GM18870 (cell line): Measurements from ENCODE around the gene TLR2.

Experiments used
- ATAC-seq: cut with Tn5 transposase; IDR thresholded peaks from one replicate; pipeline ENCODE4 v1.9.1; 2021; ENCODE audit warnings: moderate library complexity; ENCODE audit not compliant: unreplicated experiment

TLR2 gene

DNA sequence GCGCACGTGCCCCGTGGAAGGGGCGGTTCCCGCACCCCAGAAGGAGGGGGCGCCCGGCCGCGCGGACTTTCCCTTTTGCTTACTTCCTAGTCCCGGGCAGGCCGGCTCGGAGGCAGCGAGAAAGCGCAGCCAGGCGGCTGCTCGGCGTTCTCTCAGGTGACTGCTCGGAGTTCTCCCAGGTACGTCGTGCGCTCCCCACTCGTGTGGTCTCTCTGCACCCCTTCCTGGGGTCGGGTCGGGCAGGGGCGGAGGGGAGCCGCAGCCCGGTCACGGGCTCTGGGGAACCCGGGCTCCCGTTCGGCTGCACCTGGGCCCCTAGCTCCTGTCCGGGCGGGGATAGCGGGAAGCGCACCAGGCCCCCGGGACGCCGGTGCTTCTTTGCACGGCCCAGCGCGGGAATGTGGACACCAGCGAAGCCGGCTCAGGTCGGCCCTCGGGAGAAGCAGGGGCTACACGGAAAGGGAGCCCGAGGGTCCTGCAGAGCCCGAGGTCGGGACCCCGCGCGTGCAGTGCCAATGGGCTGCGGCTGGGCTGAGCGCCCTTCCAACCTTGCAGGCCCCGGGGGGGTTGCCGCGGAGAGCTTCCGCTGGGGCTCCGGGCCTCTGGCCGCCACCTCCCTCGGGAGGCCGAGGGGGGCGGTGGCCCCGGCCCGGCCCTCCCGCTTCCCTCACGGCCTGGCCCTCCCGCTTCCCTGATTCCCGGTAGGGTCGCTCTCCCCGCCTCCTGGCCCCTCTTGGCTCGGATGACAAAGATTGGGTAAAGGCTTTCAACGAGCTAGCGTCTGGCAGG is at the start of gene TLR2:
TLR2 (plus strand) TSS at position 99 of the 789 bp plus-strand sequence. CDS start 18,628 bp downstream, outside the sequence.
- peak; percentile 76 for ATAC-seq

DNA sequence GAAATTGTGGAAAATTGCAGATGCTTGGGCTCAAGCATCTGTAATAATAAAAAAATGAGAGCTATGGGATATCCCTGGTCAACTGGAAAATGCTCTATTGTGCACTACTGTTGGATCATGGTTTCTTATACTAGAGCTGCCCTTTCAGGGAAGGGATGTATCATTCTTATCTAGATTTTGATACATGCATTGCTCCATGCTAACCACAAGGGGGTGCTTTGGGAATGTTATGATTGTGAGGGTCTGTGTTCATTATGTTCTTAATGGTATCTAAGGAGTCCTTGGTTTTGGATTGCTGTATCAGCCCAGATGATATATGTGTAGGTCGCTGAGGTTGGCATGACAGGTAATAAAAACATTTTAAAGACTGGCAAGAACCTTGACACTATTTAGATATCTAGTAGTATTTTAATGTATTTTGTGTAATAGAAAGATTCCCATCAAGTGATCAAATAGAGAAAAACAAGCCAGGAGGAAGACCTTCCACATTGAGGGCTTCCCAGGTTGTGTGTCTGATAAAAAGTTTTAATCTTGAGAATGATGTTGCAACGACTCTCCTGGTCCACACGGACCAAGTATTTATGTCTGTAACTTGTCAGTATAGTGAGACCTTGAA is 49.2 kb upstream of the TLR2 start:
- no peak for ATAC-seq

DNA sequence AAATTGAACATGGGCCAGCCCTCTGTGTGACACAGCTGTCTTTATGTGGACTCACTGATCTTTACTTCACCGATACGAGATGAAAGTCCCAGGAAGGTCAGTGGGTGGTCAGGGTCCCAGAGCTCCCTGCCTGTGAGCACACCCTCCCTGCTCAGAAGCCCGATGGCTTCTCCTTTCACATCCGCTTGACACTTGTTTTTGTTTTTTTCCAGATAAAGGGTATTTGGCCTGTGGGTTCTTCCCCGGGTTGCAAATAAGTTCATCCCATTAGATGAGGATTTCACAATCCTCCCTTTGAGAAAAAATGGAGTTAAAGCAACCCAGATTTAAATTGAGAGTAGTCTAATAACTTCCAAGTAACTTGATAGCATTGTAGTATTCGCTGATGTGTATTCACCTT is 48.2 kb upstream of the TLR2 start:
- ATAC-seq = no peak

DNA sequence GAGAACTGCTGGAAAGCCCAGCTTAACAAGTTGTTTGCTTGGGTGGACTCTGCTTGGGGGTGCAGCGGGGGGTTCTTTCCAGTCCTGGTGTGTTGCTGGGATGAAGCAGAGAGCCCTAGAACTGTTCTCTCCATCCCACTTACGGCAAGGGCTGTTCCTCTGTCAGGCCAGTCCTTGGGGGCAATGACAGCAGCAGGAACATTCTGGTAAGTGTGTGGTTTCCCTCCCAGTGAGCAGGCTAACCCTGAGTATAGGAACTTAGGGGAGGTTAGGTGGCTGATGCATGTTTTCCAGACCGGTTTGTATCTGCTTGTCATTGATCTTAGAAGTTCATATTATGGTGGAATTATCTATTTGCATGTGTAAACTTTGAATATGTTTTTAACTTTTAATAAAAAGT is 46.9 kb upstream of the TLR2 start:
- no peak for ATAC-seq

DNA sequence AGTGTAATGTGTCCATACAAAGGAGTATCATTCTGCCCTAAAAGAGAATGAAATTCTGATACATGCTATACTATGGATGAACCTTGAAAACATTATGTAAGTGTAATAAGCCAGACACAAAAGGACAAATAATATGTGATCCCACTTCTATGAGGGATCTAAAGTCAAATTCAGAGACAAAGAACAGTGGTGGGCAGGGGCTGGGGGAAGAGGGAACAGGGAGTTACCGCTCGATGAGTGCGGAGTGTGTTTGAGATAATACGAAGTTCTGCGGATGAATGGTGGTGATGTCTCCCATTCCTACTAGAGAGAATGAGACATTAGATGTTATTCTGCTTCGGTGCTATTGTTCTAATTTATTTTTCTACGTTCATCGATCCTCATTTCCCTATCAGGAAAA is 46.1 kb upstream of the TLR2 start:
- ATAC-seq = no peak

GRCh38 chr4:153638999-153639398 is 45.1 kb upstream of the TLR2 start:
- ATAC-seq = no peak

- no peak for ATAC-seq
Observed at GRCh38 chr4:153639833-153640802, 44.0 kb upstream of the TLR2 start.

DNA sequence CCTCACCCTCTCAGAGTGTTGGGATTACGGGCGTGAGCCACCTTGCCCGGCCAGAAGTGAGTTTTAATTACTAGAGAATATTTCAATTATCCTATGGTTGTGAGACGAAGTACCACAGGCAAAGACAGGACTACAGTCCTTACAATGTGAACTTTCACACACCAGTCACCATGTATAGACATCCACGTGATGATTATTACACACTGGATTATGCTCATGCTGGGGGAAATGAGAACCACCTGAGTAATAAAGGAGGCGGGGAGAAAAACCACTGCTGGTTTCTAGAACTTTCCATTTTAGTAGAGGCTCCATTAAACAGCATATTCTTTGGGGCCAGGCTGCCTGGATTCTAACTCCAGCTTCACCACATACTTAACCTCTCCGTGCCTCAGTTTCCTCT is 42.5 kb upstream of the TLR2 start:
- ATAC-seq = no peak

GRCh38 chr4:153643406-153644383 is 40.4 kb upstream of the TLR2 start:
- ATAC-seq = peak; percentile 89

DNA sequence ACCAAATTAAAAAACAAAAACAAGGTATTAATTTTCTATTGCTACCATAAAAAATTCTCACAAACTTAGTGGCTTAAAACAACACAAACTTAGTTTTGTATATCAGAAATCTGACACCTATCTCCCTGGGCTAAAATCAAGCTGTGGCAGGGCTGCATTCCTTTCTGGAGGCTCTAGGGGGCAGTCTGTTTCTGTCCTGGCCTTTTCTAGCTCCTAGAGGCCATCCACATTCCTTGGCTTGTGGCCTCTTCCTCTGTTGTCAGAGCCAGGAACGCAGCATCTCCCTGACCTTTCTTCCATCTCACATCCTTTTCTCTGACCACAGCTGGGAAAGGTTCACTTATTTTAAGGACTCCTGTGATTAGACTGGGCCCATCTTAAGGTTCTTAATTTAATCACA is 38.9 kb upstream of the TLR2 start:
- no peak for ATAC-seq

DNA sequence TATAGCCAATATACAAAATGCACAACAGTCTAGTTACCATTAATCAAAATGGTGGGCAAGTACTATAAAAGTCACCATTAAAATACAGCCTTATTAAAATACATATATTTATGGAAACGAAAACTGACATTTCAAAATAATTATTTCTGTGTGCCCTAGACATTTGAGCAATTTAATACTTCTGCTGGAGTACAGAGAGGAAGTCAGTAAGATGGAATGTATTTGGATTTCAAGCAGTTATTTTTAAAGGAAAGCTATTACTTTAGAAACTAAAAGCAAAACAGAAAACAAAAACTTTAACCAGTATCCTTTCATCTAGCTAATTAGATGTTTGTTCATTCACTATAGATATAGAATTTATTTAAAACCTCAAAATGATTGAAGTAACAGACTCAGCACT is 37.8 kb upstream of the TLR2 start:
- ATAC-seq = no peak

- ATAC-seq = no peak
Observed at GRCh38 chr4:153646978-153647377, 37.1 kb upstream of the TLR2 start.

DNA sequence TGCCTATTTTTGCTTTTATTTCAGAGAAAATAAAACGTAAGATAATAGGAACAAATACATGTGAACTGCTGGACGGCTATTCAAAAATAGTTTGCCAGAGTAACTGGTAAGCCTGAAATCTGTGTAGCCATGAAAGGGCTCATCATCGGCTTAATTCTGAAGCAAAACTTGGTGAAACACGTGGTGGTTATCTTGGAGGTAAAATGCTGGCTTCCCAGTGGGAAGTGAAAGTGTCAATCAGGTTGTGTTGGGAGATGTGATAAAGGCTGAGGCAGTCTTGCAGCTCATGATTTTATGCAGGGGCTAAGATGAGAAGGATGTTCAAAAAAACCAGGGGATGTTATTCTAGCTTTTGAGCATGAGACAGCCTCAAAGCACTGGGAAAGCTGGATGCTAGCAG is 36.1 kb upstream of the TLR2 start:
- ATAC-seq = no peak

DNA sequence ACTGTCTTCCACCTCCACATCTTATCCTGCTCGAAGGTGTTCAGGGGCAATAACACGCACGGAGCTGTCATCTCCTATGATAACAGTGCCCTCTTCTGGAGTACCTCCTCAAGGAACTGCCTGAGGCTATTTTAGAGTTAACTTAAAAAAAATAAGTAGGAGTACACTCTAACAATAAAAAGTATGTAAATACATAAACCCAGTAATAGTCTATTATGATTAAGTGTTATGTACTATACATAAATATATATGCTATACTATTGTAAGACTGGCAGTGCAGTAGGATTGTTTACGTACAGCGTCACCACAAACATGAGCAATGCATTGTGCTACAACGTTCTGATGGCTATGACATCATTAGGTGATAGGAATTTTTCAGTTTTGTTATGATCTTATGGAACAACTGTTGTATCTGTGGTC is 34.5 kb upstream of the TLR2 start:
- no peak for ATAC-seq

- ATAC-seq = no peak
Observed at GRCh38 chr4:153651116-153651515, 33.0 kb upstream of the TLR2 start.

- ATAC-seq = no peak
Observed at GRCh38 chr4:153651587-153651986, 32.5 kb upstream of the TLR2 start.

GRCh38 chr4:153652051-153652784 is 31.9 kb upstream of the TLR2 start:
- ATAC-seq = no peak

DNA sequence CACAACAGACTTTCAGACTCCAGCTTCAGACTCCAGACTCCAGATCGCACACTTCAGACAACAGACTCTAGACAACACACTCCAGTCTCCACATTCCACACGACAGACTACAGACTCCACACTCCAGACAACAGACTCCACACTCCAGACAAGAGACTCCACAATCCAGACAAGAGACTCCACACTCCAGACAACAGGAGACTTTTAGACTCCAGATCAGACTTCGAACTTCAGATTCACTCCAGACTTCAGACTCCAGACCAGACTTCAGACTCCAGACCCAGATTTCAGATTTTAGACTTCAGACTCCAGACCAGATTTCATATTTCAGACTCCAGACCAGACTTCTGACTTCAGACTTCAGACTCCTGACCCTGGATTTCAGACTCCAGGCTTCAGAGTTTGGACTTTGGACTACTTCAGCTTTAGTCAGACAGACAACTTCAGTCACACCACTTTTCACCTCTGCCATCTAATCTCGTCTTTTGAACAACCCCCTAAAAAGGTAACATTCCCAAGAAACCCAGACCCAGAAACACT is 29.0 kb upstream of the TLR2 start:
- ATAC-seq = no peak

DNA sequence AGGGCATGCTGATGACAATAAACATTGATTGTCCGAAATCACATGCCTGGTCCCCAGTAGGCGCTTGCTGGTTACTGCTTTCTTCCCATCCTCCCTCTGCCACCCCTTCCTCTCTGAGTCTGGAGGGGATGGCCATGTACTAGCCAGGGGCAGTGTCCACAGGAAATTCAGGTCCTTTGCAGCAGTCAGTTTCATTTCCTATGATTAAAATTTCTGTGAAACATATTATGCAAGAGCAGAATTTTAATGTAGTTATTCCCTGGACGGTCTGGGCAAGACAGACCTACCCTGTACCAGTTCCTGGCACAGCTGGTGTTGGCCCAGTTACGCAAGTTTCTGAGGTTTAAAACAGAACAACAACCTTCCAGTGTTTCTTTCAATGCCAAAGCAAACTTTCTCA is 28.2 kb upstream of the TLR2 start:
- no peak for ATAC-seq
